H1 (cell line): ENCODE results near the gene TMEM266.

ENCODE experiments used
- CTCF ChIP-seq, 3 experiments: IDR thresholded peaks; 1 replicate in 2 of 3; 2 replicates in 1 of 3; pipeline versions ENCODE4 v1.5.1 to v1.6.1; 2011; ENCODE audit warnings: low read length in 3 of 3, mild to moderate bottlenecking in 3 of 3, inconsistent platforms in 2 of 3, low read depth in 1 of 3, moderate library complexity in 1 of 3; ENCODE audit not compliant: insufficient read depth in 1 of 3; ENCODE audit errors: control extremely low read depth in 1 of 3
- POLR2A ChIP-seq, 2 experiments: IDR thresholded peaks; 1 replicate in 1 of 2; 2 replicates in 1 of 2; pipeline ENCODE4 v1.6.1; 2011; ENCODE audit warnings: low read depth in 2 of 2, low read length in 2 of 2, mild to moderate bottlenecking in 2 of 2; ENCODE audit errors: control extremely low read depth in 1 of 2
- TCF12 ChIP-seq: IDR thresholded peaks from 2 replicates; pipeline ENCODE4 v1.6.1; 2011; ENCODE audit warnings: low read depth, mild to moderate bottlenecking, low read length

DNA sequence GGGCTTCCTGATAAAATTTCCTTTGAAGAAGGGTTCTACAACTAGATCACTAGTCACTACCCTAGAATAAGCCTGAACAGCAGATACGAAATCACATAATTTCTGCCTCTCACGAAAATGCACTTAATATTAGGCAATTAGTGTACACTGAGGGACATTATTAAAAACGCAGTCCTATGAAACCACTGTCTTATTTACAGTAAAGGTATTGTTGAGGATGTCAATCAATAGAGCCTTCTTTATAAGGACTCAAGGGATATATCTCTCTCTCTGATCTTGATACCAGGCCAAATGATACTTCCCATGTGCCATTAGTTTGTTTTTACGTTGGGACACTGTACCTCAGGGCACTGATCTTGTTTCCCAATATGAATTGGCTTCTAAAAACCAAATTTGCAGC is 191.9 kb downstream of the TMEM266 start:
- no peak for TF ChIP-seq CTCF (IDR thresholded peaks at IDR 0.05; ENCODE audit: control extremely low read depth in 1 of 3, insufficient read depth in 1 of 3, low read depth in 1 of 3, low read length in 3 of 3)
- no peak for TF ChIP-seq TCF12
- TF ChIP-seq POLR2A (IDR thresholded peaks at IDR 0.05; ENCODE audit: control extremely low read depth in 1 of 2, low read depth in 2 of 2, low read length in 2 of 2) = no peak
